Heart right ventricle (tissue), 16 donors: ENCODE data around the gene VPS8. TPM values are rescaled to one million over a fixed set of nuclear protein-coding genes. Genes with fewer than 3 reads are reported as not detected.

Source experiments
- ATAC-seq, 8 donors: fragments of 200-7000 bp; cut with Tn5 transposase; one replicate each; pipeline ENCODE4 v1.9.1; 2020; ENCODE audit warnings: mild to moderate bottlenecking in 8 of 8, moderate library complexity in 8 of 8, moderate number of reproducible peaks in 1 of 8
- DNase-seq, 2 donors: peaks; one replicate each; pipeline ENCODE4 v3.0.0-alpha.2; 2020
- H3K27ac ChIP-seq, 10 donors: fragments of 200-600 bp; sonication (generic) in 2 of 10; one replicate each; pipeline versions ENCODE4 v1.5.0 to v1.8.0; 2020 to 2022; ENCODE audit warnings: mild to moderate bottlenecking in 3 of 10
- H3K27me3 ChIP-seq, 7 donors: fragments of 200-600 bp; one replicate each; pipeline ENCODE4 v1.8.0; 2021 to 2022; ENCODE audit warnings: mild to moderate bottlenecking in 2 of 7
- H3K36me3 ChIP-seq, 9 donors: fragments of 200-600 bp; sonication (generic) in 1 of 9; one replicate each; pipeline versions ENCODE4 v1.5.0 to v1.8.0; 2020 to 2022; ENCODE audit warnings: mild to moderate bottlenecking in 2 of 9
- H3K4me1 ChIP-seq, 9 donors: fragments of 200-600 bp; sonication (generic) in 1 of 9; one replicate each; pipeline versions ENCODE4 v1.5.0 to v1.8.0; 2020 to 2022; ENCODE audit warnings: mild to moderate bottlenecking in 4 of 9
- H3K4me3 ChIP-seq, 10 donors: fragments of 200-600 bp; sonication (generic) in 2 of 10; one replicate each; pipeline versions ENCODE4 v1.5.0 to v1.8.0; 2020 to 2022; ENCODE audit warnings: mild to moderate bottlenecking in 7 of 10, moderate library complexity in 2 of 10
- H3K9me3 ChIP-seq, 11 donors: fragments of 200-600 bp in 10 of 11; sonication (generic) in 2 of 11; one replicate each; pipeline versions ENCODE4 v1.5.0 to v1.8.0; 2013 to 2022; ENCODE audit warnings: mild to moderate bottlenecking in 2 of 11, control low read depth in 1 of 11, moderate library complexity in 1 of 11
- WGBS, 2 donors: extraction: QIAGEN DNeasy Blood & Tissue Kit; methylation state at CpG; one replicate each; pipeline ENCODE4 v1.1.7; 2013; ENCODE audit warnings: inconsistent platforms in 1 of 2; 5-methylcytosine and 5-hydroxymethylcytosine counted together
- intact Hi-C, 10 donors: fragments of 100-400 bp; cut with DNase I; formaldehyde crosslinking; loops; one replicate each; pipeline versions ENCODE4 v1.11.1 to v1.14.2; 2022
- polyA plus RNA-seq, 2 donors: library from polyadenylated mRNA; stranded (reverse); fragments of 200-250 nt; gene quantifications; one replicate each; pipeline ENCODE4 v1.2.3, GENCODE V29; 2013
- total RNA-seq, 10 donors: library from RNA; stranded (reverse); fragmentation: NEBNext Ultra II Directional in 3 of 10; extraction: Animal tissue kit (Norgen Biotek cat#: 25700) in 3 of 10; gene quantifications; one replicate each; pipeline versions ENCODE4 v1.2.1 to v1.2.4, GENCODE V29; 2021 to 2023
- TF ChIP-seq, protein P1 (sequence below), 9 donors: fragments of 200-600 bp; sonication (generic) in 2 of 9; IDR thresholded peaks; one replicate each; pipeline versions ENCODE4 v1.5.0 to v1.8.0; 2021 to 2022; ENCODE audit warnings: antibody characterized with exemption in 9 of 9, mild to moderate bottlenecking in 5 of 9, moderate library complexity in 1 of 9
- donor health status: Arrhythmogenic right ventricular cardiomyopathy.
- donor health status: ischemic (EF 13 %, LVEDD 7.1; RV severe dilation, severe dysfunction).
- donor health status: healthy with polysubstance abuse.
- donor health status: DM: no; HTN: yes; CAD: no.
- donor health status: DM: no; HTN: no; CAD: no.
- donor health status: ischemic (EF 25% LVEDD 6.9; RV normal size, moderate dysfunction).
- donor health status: ischemic (EF 25% LVEDD 5.7; RV mildly dilated, moderate dysfunction).
- donor health status: healthy.
- donor health status: DM: yes; HTN: yes; CAD: no.
- donor health status: Ischemic cardiomyopathy.
- donor health status: ischemic (EF 35%, LVEDD 5.7; RV mildly dilated, moderate dysfunction).
- donor health status: nonischemic (EF 11% LVEDD 7.7; RV severe dilation, severe dysfunction).
- donor health status: DM: yes; HTN: yes; CAD: no.
- donor health status: PGD.
- donor health status: ischemic (EF 29% LVEDD 5.4; RV normal size, mild dysfunction).
- donor health status: nonischemic (EF 23%, LVEDD 6.1; RV moderate dilation, normal function).

The VPS8 gene
- total and polyA plus RNA-seq, 12 donors: 11.1 to 123 (median 80.6) TPM

DNA sequence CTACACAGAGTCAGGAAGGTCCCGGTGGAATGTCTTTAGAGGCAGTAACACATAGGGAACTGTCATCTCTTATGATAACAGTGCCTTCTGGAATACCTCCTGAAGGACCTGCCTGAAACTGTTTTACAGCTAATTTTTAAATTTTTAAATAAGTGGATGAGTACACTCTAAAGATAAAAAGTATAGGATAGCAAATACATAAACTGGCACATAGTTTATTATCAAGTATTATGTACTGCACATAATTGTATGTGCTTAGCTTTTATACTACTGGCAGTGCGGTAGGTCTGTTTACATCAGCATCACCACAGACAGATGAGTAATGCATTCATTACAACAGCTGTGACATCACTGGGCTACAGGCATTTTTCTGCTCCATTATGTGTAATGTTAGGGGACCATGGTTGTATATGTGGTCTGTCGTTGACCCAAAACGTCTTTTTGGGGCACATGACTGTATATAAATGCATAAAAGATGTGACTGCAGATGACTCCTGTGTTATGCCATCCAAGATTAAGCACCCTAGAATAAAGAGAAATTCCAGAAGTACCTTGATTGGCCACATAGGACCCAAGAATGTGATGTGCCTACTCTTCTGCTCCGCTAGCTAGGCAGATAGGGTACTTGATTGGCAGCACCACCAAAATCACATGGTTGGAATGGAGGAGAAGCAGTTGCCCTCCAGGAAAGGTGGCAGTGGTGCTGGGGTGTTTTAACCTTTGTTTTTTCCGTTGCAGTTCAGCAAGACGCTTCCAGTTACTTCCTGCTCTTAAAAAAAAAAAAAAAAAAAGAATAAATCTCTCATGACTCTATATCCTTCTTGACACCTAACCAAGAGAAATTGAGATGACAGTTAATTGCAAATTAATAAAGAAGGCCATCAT, 3.3 kb downstream of the VPS8 start:
- Histone ChIP-seq H3K9me3 (no peaks in the 10 kb centered on the region), H3K36me3 (peaks cover 0 to 14% (median 0%) of the 10 kb centered on the region in 9 donors), H3K4me1 (peaks cover 4 to 74% (median 39%) of the 10 kb centered on the region in 9 donors), H3K4me3 (no peak overlapping the region), H3K27me3 (no peaks in the 10 kb centered on the region), H3K27ac (peak overlapping the region in 9 of 10 donors; percentile 22 to 82 (median 49))
- DNase-seq (no peak), ATAC-seq (no peak)
- intact Hi-C loops: no loop called here
- 56 to 59% methylated on average over 7 of the region's 7 CpGs for WGBS, 2 donors
- TF ChIP-seq, protein P1, sequence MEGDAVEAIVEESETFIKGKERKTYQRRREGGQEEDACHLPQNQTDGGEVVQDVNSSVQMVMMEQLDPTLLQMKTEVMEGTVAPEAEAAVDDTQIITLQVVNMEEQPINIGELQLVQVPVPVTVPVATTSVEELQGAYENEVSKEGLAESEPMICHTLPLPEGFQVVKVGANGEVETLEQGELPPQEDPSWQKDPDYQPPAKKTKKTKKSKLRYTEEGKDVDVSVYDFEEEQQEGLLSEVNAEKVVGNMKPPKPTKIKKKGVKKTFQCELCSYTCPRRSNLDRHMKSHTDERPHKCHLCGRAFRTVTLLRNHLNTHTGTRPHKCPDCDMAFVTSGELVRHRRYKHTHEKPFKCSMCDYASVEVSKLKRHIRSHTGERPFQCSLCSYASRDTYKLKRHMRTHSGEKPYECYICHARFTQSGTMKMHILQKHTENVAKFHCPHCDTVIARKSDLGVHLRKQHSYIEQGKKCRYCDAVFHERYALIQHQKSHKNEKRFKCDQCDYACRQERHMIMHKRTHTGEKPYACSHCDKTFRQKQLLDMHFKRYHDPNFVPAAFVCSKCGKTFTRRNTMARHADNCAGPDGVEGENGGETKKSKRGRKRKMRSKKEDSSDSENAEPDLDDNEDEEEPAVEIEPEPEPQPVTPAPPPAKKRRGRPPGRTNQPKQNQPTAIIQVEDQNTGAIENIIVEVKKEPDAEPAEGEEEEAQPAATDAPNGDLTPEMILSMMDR (IDR thresholded peaks at IDR 0.05): no peak

DNA sequence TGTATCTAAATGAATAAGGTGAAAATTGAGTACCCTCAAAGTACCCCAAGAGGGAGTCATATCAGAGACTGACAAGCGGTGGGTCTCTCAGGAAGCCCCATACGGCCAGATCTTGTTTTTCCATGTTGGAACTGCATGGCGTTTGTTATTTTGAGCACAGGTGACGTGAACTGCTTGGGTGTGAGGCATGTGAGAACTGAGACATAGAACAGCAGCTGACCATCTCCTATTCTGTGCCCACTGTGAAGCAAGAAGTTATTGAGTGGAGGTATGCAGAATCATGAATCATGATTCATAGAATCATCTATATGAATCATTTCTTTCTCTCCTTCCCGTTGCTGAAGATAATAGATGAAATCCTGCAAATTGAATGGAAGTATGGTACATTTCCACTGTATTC, 4.6 kb downstream of the VPS8 start:
- ATAC-seq (peak in 5 of 8 donors; percentile 34 to 62 (median 55)), DNase-seq (peak in 1 of 2 donors; percentile 32)
- peaks cover 4 to 79% (median 52%) of the 10 kb centered on the region in 9 donors for H3K4me1 ChIP-seq
- intact Hi-C loops: no loop called here
- H3K36me3 ChIP-seq: peaks cover 0 to 14% (median 0%) of the 10 kb centered on the region in 9 donors
- H3K9me3 ChIP-seq: no peaks in the 10 kb centered on the region
- H3K27me3 ChIP-seq: no peaks in the 10 kb centered on the region
- 52 to 75% methylated on average over 5 of the region's 5 CpGs for WGBS, 2 donors
- TF ChIP-seq, protein P1 (IDR thresholded peaks at IDR 0.05): no peak
- H3K27ac ChIP-seq: peak overlapping the region; percentile 22 to 82 (median 48)
- H3K4me3 ChIP-seq: no peak overlapping the region

DNA sequence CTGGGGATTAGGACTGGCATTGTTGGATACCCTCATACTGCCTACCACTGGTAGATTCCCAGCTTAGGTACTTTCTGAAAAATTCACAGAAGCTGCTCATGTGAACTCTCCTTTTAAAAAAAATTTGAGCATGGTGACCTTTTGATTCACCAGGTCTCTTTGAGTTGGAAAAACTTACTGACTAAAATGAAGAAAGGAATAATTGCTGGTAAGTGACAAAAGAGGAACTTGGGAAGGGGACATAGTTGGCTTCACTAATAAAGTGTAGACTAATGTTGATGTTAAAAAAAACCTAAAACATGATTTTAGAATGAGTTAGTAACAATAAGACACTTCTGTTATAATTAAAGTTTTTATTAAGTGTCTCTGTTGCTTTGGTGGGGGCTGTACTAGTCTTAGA, 8.6 kb downstream of the VPS8 start:
- TF ChIP-seq, protein P1 (IDR thresholded peaks at IDR 0.05): no peak
- ATAC-seq: no peak
- Histone ChIP-seq H3K27me3 (no peaks in the 10 kb centered on the region), H3K4me3 (no peak overlapping the region), H3K36me3 (peaks cover 0 to 20% (median 0%) of the 10 kb centered on the region in 9 donors), H3K9me3 (no peaks in the 10 kb centered on the region), H3K27ac (peak overlapping the region in 5 of 10 donors; percentile 5 to 84 (median 81)), H3K4me1 (peaks cover 0 to 78% (median 32%) of the 10 kb centered on the region in 9 donors)
- intact Hi-C loops: no loop called here
- DNase-seq: no peak

DNA sequence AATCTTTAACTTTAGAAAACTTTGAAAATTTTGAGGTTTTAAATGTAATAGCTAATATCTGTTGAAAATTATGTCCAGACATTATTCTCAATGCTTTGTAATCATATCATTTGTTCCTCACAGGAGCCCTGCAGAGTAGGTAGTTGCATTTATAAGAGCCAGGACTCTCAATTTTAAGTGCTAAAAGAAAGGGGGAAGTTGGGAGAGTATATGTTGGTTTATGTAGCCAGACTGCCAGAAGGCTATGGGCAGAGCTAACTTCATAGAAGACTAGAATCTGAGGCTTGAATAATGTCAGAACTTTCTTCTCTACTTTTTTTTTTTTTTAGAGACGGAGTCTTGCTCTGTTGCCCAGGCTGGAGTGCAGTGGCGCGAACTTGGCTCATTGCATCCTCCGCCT, 9.1 kb downstream of the VPS8 start:
- Histone ChIP-seq H3K9me3 (no peaks in the 10 kb centered on the region), H3K27me3 (no peaks in the 10 kb centered on the region), H3K27ac (peak overlapping the region in 6 of 10 donors; percentile 5 to 84 (median 78)), H3K4me3 (no peak overlapping the region), H3K4me1 (peaks cover 0 to 73% (median 32%) of the 10 kb centered on the region in 9 donors), H3K36me3 (peaks cover 0 to 21% (median 1%) of the 10 kb centered on the region in 9 donors)
- DNase-seq (no peak), ATAC-seq (no peak)
- 95 to 97% methylated on average over 4 of the region's 4 CpGs for WGBS, 2 donors
- TF ChIP-seq, protein P1 (IDR thresholded peaks at IDR 0.05): no peak
- intact Hi-C loops: no loop called here
